Ishikawa (cell line): ENCODE data around the gene SPOCK2.

ENCODE experiments used
- CEBPB ChIP-seq: IDR thresholded peaks from 2 replicates; pipeline ENCODE4 v1.6.1; 2012
- CREB1 ChIP-seq: IDR thresholded peaks from 2 replicates; pipeline ENCODE4 v1.6.1; 2012; ENCODE audit warnings: low read depth
- EGR1 ChIP-seq: IDR thresholded peaks from 2 replicates; pipeline ENCODE4 v1.6.1; 2012
- EP300 ChIP-seq: IDR thresholded peaks from 2 replicates; pipeline ENCODE4 v1.6.1; 2012; ENCODE audit warnings: borderline replicate concordance
- FOXM1 ChIP-seq: IDR thresholded peaks from 2 replicates; pipeline ENCODE4 v1.6.1; 2012; ENCODE audit warnings: low read depth, borderline replicate concordance
- NFIC ChIP-seq: IDR thresholded peaks from 2 replicates; pipeline ENCODE4 v1.6.1; 2012
- RAD21 ChIP-seq: IDR thresholded peaks from 2 replicates; pipeline ENCODE4 v1.6.1; 2012; ENCODE audit warnings: low read depth
- TAF1 ChIP-seq: IDR thresholded peaks from 2 replicates; pipeline ENCODE4 v1.6.1; 2012; ENCODE audit warnings: low read depth, mild to moderate bottlenecking
- TCF12 ChIP-seq: IDR thresholded peaks from 2 replicates; pipeline ENCODE4 v1.6.1; 2012; ENCODE audit warnings: low read depth
- TEAD4 ChIP-seq: IDR thresholded peaks from 2 replicates; pipeline ENCODE4 v1.6.1; 2012
- YY1 ChIP-seq: IDR thresholded peaks from 2 replicates; pipeline ENCODE4 v1.6.1; 2012; ENCODE audit warnings: low read depth
- ZBTB7A ChIP-seq: IDR thresholded peaks from 2 replicates; pipeline ENCODE4 v1.6.1; 2012; ENCODE audit warnings: low read depth
- TF ChIP-seq, protein P1 (sequence below): IDR thresholded peaks from 2 replicates; pipeline ENCODE4 v1.6.1; 2012
- TF ChIP-seq, protein P2 (sequence below): IDR thresholded peaks from 2 replicates; pipeline ENCODE4 v1.6.1; 2012; ENCODE audit warnings: low read depth, mild to moderate bottlenecking
- TF ChIP-seq, protein P3 (sequence below): IDR thresholded peaks from 2 replicates; pipeline ENCODE4 v1.6.1; 2012

Gene SPOCK2

GRCh38 chr10:72058989-72059842 is 29.1 kb downstream of the SPOCK2 start:
- no peak for TF ChIP-seq TEAD4

DNA sequence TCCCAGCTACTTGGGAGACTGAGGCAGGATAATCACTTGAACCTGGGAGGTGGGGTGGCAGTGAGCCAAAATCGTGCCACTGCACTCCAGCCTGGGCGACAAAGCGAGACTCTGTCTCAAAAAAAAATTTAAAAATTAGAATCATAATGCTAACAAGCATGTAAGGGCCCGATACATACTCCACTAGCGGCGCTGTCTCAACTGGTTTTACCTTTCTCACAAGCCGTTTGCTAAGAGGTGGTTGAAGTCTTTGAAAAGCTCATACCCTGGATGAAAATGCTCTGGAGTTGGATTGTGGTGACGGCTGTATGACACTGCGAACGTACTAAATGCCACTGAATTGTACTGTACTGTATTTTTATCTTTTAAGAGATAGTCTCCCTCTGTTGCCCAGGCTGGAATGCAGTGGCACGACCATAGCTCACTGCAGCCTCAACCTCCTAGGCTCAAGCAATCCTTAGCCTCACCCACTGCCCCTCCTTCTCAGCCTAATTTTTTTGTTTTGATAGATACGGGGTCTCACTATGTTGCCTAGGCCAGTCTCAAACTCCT is 29.9 kb downstream of the SPOCK2 start:
- no peak for TF ChIP-seq TCF12
- TF ChIP-seq, protein P1, sequence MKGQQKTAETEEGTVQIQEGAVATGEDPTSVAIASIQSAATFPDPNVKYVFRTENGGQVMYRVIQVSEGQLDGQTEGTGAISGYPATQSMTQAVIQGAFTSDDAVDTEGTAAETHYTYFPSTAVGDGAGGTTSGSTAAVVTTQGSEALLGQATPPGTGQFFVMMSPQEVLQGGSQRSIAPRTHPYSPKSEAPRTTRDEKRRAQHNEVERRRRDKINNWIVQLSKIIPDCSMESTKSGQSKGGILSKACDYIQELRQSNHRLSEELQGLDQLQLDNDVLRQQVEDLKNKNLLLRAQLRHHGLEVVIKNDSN: no peak
- TF ChIP-seq, protein P2, sequence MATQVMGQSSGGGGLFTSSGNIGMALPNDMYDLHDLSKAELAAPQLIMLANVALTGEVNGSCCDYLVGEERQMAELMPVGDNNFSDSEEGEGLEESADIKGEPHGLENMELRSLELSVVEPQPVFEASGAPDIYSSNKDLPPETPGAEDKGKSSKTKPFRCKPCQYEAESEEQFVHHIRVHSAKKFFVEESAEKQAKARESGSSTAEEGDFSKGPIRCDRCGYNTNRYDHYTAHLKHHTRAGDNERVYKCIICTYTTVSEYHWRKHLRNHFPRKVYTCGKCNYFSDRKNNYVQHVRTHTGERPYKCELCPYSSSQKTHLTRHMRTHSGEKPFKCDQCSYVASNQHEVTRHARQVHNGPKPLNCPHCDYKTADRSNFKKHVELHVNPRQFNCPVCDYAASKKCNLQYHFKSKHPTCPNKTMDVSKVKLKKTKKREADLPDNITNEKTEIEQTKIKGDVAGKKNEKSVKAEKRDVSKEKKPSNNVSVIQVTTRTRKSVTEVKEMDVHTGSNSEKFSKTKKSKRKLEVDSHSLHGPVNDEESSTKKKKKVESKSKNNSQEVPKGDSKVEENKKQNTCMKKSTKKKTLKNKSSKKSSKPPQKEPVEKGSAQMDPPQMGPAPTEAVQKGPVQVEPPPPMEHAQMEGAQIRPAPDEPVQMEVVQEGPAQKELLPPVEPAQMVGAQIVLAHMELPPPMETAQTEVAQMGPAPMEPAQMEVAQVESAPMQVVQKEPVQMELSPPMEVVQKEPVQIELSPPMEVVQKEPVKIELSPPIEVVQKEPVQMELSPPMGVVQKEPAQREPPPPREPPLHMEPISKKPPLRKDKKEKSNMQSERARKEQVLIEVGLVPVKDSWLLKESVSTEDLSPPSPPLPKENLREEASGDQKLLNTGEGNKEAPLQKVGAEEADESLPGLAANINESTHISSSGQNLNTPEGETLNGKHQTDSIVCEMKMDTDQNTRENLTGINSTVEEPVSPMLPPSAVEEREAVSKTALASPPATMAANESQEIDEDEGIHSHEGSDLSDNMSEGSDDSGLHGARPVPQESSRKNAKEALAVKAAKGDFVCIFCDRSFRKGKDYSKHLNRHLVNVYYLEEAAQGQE: no peak
- no peak for TF ChIP-seq RAD21
- no peak for TF ChIP-seq EP300
- TF ChIP-seq NFIC: no peak
- TF ChIP-seq CEBPB: no peak
- TF ChIP-seq YY1: no peak
- TF ChIP-seq CREB1: no peak

- TF ChIP-seq, protein P2: no peak
- TF ChIP-seq TAF1: no peak
- no peak for TF ChIP-seq EP300
Measured at GRCh38 chr10:72056932-72057751, 31.2 kb downstream of the SPOCK2 start.

GRCh38 chr10:72056113-72056512 is 32.2 kb downstream of the SPOCK2 start:
- no peak for TF ChIP-seq TCF12
- TF ChIP-seq, protein P3, sequence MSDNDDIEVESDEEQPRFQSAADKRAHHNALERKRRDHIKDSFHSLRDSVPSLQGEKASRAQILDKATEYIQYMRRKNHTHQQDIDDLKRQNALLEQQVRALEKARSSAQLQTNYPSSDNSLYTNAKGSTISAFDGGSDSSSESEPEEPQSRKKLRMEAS: no peak
- TF ChIP-seq, protein P2: no peak
- no peak for TF ChIP-seq CREB1
- TF ChIP-seq RAD21: no peak
- TF ChIP-seq TEAD4: no peak
- no peak for TF ChIP-seq EP300
- no peak for TF ChIP-seq EGR1
- TF ChIP-seq ZBTB7A: no peak
- TF ChIP-seq TAF1: no peak

GRCh38 chr10:72053690-72054089 is 34.7 kb downstream of the SPOCK2 start:
- no peak for TF ChIP-seq CREB1
- no peak for TF ChIP-seq FOXM1
